CD8-positive, alpha-beta memory T cell (primary cell): Measurements from ENCODE around the gene PKP4. TPM values are rescaled to one million over a fixed set of nuclear protein-coding genes. Genes with fewer than 3 reads are reported as not detected.

Experiments used
- CTCF ChIA-PET: fragments of 350-600 bp; sonication (Branson Sonifier 250); formaldehyde crosslinking; loops from one replicate; lab custom pipeline; 2021; ENCODE audit warnings: antibody characterized with exemption; lab: Charles Lee
- POLR2A ChIA-PET: fragments of 350-600 bp; sonication (Branson Sonifier 250); formaldehyde crosslinking; loops from one replicate; lab custom pipeline; 2021; ENCODE audit warnings: antibody characterized with exemption; lab: Charles Lee
- DNase-seq, 5 donors: peaks; one replicate each; pipeline versions ENCODE4 v3.0.0 to v3.0.0-alpha.2; 2020 to 2022; ENCODE audit warnings: mixed read lengths in 1 of 5
- H3K27ac ChIP-seq: one replicate; pipeline ENCODE4 v1.7.0; 2013; ENCODE audit warnings: low read depth, mild to moderate bottlenecking, low read length, moderate library complexity
- H3K27me3 ChIP-seq: 2 replicates; pipeline ENCODE4 v1.7.0; 2013; ENCODE audit warnings: low read length, mild to moderate bottlenecking; ENCODE audit not compliant: insufficient read depth, poor library complexity, severe bottlenecking
- H3K36me3 ChIP-seq: 2 replicates; pipeline ENCODE4 v1.7.0; 2013; ENCODE audit warnings: mild to moderate bottlenecking, low read length, moderate library complexity; ENCODE audit not compliant: insufficient read depth
- H3K4me1 ChIP-seq: 2 replicates; pipeline ENCODE4 v1.7.0; 2013; ENCODE audit warnings: mild to moderate bottlenecking, low read length, moderate library complexity; ENCODE audit not compliant: insufficient read depth
- H3K4me3 ChIP-seq: 2 replicates; pipeline ENCODE4 v1.7.0; 2013; ENCODE audit warnings: mild to moderate bottlenecking, low read length
- H3K9me3 ChIP-seq: 2 replicates; pipeline ENCODE4 v1.7.0; 2013; ENCODE audit warnings: mild to moderate bottlenecking, low read length
- H3K27ac Mint-ChIP-seq, 8 donors: one replicate each; pipeline ENCODE4 v1.8.0; 2020 to 2021; ENCODE audit warnings: mixed read lengths in 8 of 8, mild to moderate bottlenecking in 6 of 8, inconsistent platforms in 3 of 8, moderate library complexity in 3 of 8
- H3K27me3 Mint-ChIP-seq, 2 donors: one replicate each; pipeline ENCODE4 v1.8.0; 2020 to 2021; ENCODE audit warnings: mixed read lengths in 2 of 2, mild to moderate bottlenecking in 1 of 2, moderate library complexity in 1 of 2
- H3K36me3 Mint-ChIP-seq, 3 donors: one replicate each; pipeline ENCODE4 v1.8.0; 2020 to 2021; ENCODE audit warnings: mixed read lengths in 3 of 3, inconsistent platforms in 1 of 3, mild to moderate bottlenecking in 1 of 3
- H3K4me1 Mint-ChIP-seq, 3 donors: one replicate each; pipeline ENCODE4 v1.8.0; 2020 to 2021; ENCODE audit warnings: mixed read lengths in 3 of 3, inconsistent platforms in 1 of 3, mild to moderate bottlenecking in 1 of 3
- H3K4me3 Mint-ChIP-seq, 7 donors: one replicate each; pipeline ENCODE4 v1.8.0; 2020 to 2021; ENCODE audit warnings: mixed read lengths in 7 of 7, mild to moderate bottlenecking in 6 of 7, moderate library complexity in 4 of 7, inconsistent platforms in 2 of 7
- H3K9me3 Mint-ChIP-seq, 5 donors: one replicate each; pipeline ENCODE4 v1.8.0; 2020 to 2022; ENCODE audit warnings: mixed read lengths in 5 of 5, mild to moderate bottlenecking in 3 of 5, moderate library complexity in 2 of 5, inconsistent platforms in 1 of 5
- polyA plus RNA-seq: library from polyadenylated mRNA; unstranded; fragments of 300-500 nt; fragmentation: Illumina TruSeq; gene quantifications from one replicate; pipeline ENCODE4 v1.2.3, GENCODE V29; 2021
- total RNA-seq, 2 experiments: library from RNA; stranded (reverse); gene quantifications; one replicate each; pipeline ENCODE4 v1.2.3, GENCODE V29; 2021

The PKP4 gene
- total and polyA plus RNA-seq, 3 experiments from 2014 or later = 1.5 to 32.2 (median 29.6) TPM

- ChIA-PET CTCF (no interaction called here), POLR2A (no interaction called here)
- no peaks in the 10 kb centered on the region for H3K36me3 ChIP-seq
- H3K27ac ChIP-seq = no peak overlapping the region
- H3K9me3 ChIP-seq = no peaks in the 10 kb centered on the region
- Mint-ChIP-seq H3K4me3 (no peak overlapping the region), H3K36me3 (peaks cover 2 to 32% (median 6%) of the 10 kb centered on the region in 3 donors), H3K27me3 (no peaks in the 10 kb centered on the region), H3K9me3 (peaks cover 0 to 17% (median 7%) of the 10 kb centered on the region in 5 donors), H3K27ac (no peak overlapping the region), H3K4me1 (no peaks in the 10 kb centered on the region)
- no peaks in the 10 kb centered on the region for H3K27me3 ChIP-seq
- H3K4me3 ChIP-seq = no peak overlapping the region
- H3K4me1 ChIP-seq = no peaks in the 10 kb centered on the region
- DNase-seq = no peak
These were observed 118.4 kb downstream of the PKP4 start for GRCh38 chr2:158575051-158575635.

GRCh38 chr2:158577141-158577540 lies 120.4 kb downstream of the PKP4 start:
- Mint-ChIP-seq H3K4me3 (no peak overlapping the region), H3K4me1 (no peaks in the 10 kb centered on the region), H3K9me3 (peaks cover 0 to 8% (median 0%) of the 10 kb centered on the region in 5 donors), H3K27ac (no peak overlapping the region), H3K27me3 (no peaks in the 10 kb centered on the region), H3K36me3 (peaks cover 1 to 21% (median 4%) of the 10 kb centered on the region in 3 donors)
- Histone ChIP-seq H3K27me3 (no peaks in the 10 kb centered on the region), H3K4me3 (no peak overlapping the region), H3K9me3 (no peaks in the 10 kb centered on the region), H3K4me1 (no peaks in the 10 kb centered on the region), H3K27ac (no peak overlapping the region), H3K36me3 (no peaks in the 10 kb centered on the region)
- ChIA-PET POLR2A (no interaction called here), CTCF (no interaction called here)
- no peak for DNase-seq

- H3K36me3 Mint-ChIP-seq = peaks cover 2 to 17% (median 5%) of the 10 kb centered on the region in 3 donors
- POLR2A ChIA-PET = no interaction called here
- no peaks in the 10 kb centered on the region for H3K4me1 Mint-ChIP-seq
- no peaks in the 10 kb centered on the region for H3K27me3 ChIP-seq
- H3K9me3 Mint-ChIP-seq = no peaks in the 10 kb centered on the region
- no peaks in the 10 kb centered on the region for H3K9me3 ChIP-seq
- no peaks in the 10 kb centered on the region for H3K36me3 ChIP-seq
- no peak overlapping the region for H3K4me3 Mint-ChIP-seq
- no peak overlapping the region for H3K27ac ChIP-seq
- CTCF ChIA-PET = no interaction called here
- H3K27me3 Mint-ChIP-seq = no peaks in the 10 kb centered on the region
- no peak overlapping the region for H3K27ac Mint-ChIP-seq
- H3K4me3 ChIP-seq = no peak overlapping the region
- H3K4me1 ChIP-seq = no peaks in the 10 kb centered on the region
- no peak for DNase-seq
These were observed 122.1 kb downstream of the PKP4 start for GRCh38 chr2:158578703-158579330.

- no peak overlapping the region for H3K27ac Mint-ChIP-seq
- Histone ChIP-seq H3K4me1 (no peaks in the 10 kb centered on the region), H3K27ac (no peak overlapping the region), H3K4me3 (no peak overlapping the region), H3K27me3 (no peaks in the 10 kb centered on the region), H3K36me3 (no peaks in the 10 kb centered on the region), H3K9me3 (no peaks in the 10 kb centered on the region)
- H3K4me1 Mint-ChIP-seq = no peaks in the 10 kb centered on the region
- no peak for DNase-seq
- H3K4me3 Mint-ChIP-seq = no peak overlapping the region
- H3K27me3 Mint-ChIP-seq = no peaks in the 10 kb centered on the region
- ChIA-PET POLR2A (no interaction called here), CTCF (no interaction called here)
- peaks cover 2 to 17% (median 5%) of the 10 kb centered on the region in 3 donors for H3K36me3 Mint-ChIP-seq
- no peaks in the 10 kb centered on the region for H3K9me3 Mint-ChIP-seq
These were observed 123.2 kb downstream of the PKP4 start for GRCh38 chr2:158579928-158580327.

GRCh38 chr2:158580760-158581159 lies 124.0 kb downstream of the PKP4 start:
- DNase-seq = no peak
- no peaks in the 10 kb centered on the region for H3K9me3 Mint-ChIP-seq
- no peak overlapping the region for H3K4me3 ChIP-seq
- peaks cover 3 to 18% (median 5%) of the 10 kb centered on the region in 3 donors for H3K36me3 Mint-ChIP-seq
- POLR2A ChIA-PET = no interaction called here
- no peaks in the 10 kb centered on the region for H3K27me3 Mint-ChIP-seq
- no peaks in the 10 kb centered on the region for H3K4me1 Mint-ChIP-seq
- H3K27me3 ChIP-seq = no peaks in the 10 kb centered on the region
- H3K36me3 ChIP-seq = no peaks in the 10 kb centered on the region
- no peak overlapping the region for H3K27ac Mint-ChIP-seq
- no peak overlapping the region for H3K27ac ChIP-seq
- no peak overlapping the region for H3K4me3 Mint-ChIP-seq
- H3K9me3 ChIP-seq = no peaks in the 10 kb centered on the region
- CTCF ChIA-PET = no interaction called here
- no peaks in the 10 kb centered on the region for H3K4me1 ChIP-seq

GRCh38 chr2:158582670-158583069 lies 125.9 kb downstream of the PKP4 start:
- H3K4me1 Mint-ChIP-seq = no peaks in the 10 kb centered on the region
- no peaks in the 10 kb centered on the region for H3K4me1 ChIP-seq
- H3K27ac Mint-ChIP-seq = no peak overlapping the region
- H3K36me3 Mint-ChIP-seq = peaks cover 4 to 24% (median 5%) of the 10 kb centered on the region in 3 donors
- no peak for DNase-seq
- H3K9me3 Mint-ChIP-seq = no peaks in the 10 kb centered on the region
- no peak overlapping the region for H3K27ac ChIP-seq
- H3K27me3 ChIP-seq = no peaks in the 10 kb centered on the region
- no peaks in the 10 kb centered on the region for H3K27me3 Mint-ChIP-seq
- no peak overlapping the region for H3K4me3 ChIP-seq
- CTCF ChIA-PET = no interaction called here
- POLR2A ChIA-PET = no interaction called here
- no peaks in the 10 kb centered on the region for H3K9me3 ChIP-seq
- no peaks in the 10 kb centered on the region for H3K36me3 ChIP-seq
- H3K4me3 Mint-ChIP-seq = no peak overlapping the region

- Histone ChIP-seq H3K9me3 (no peaks in the 10 kb centered on the region), H3K4me1 (no peaks in the 10 kb centered on the region), H3K27me3 (no peaks in the 10 kb centered on the region), H3K4me3 (no peak overlapping the region), H3K27ac (no peak overlapping the region), H3K36me3 (no peaks in the 10 kb centered on the region)
- no peaks in the 10 kb centered on the region for H3K9me3 Mint-ChIP-seq
- no peaks in the 10 kb centered on the region for H3K4me1 Mint-ChIP-seq
- no peaks in the 10 kb centered on the region for H3K27me3 Mint-ChIP-seq
- peaks cover 3 to 28% (median 4%) of the 10 kb centered on the region in 3 donors for H3K36me3 Mint-ChIP-seq
- no peak overlapping the region for H3K4me3 Mint-ChIP-seq
- H3K27ac Mint-ChIP-seq = no peak overlapping the region
- ChIA-PET POLR2A (no interaction called here), CTCF (no interaction called here)
- no peak for DNase-seq
These were observed 127.2 kb downstream of the PKP4 start for GRCh38 chr2:158583923-158584322.

GRCh38 chr2:158586491-158586890 lies 129.7 kb downstream of the PKP4 start:
- no peak for DNase-seq
- H3K9me3 Mint-ChIP-seq = no peaks in the 10 kb centered on the region
- no peak overlapping the region for H3K27ac Mint-ChIP-seq
- no peak overlapping the region for H3K4me3 ChIP-seq
- no peak overlapping the region for H3K27ac ChIP-seq
- ChIA-PET CTCF (no interaction called here), POLR2A (no interaction called here)
- no peak overlapping the region for H3K4me3 Mint-ChIP-seq
- H3K4me1 Mint-ChIP-seq = no peaks in the 10 kb centered on the region
- H3K36me3 Mint-ChIP-seq = peaks cover 2 to 17% (median 7%) of the 10 kb centered on the region in 3 donors
- H3K27me3 ChIP-seq = no peaks in the 10 kb centered on the region
- no peaks in the 10 kb centered on the region for H3K27me3 Mint-ChIP-seq
- H3K4me1 ChIP-seq = no peaks in the 10 kb centered on the region
- no peaks in the 10 kb centered on the region for H3K36me3 ChIP-seq
- H3K9me3 ChIP-seq = no peaks in the 10 kb centered on the region
